Dedifferentiated amniotic fluid mesenchymal stem cell (primary cell): ENCODE results near the gene SCGB1D1.

Experiments
- DNase-seq: peaks from one replicate; pipeline ENCODE4 v3.0.0-alpha.2; 2016; ENCODE audit errors: extremely low spot score

Gene SCGB1D1

DNA sequence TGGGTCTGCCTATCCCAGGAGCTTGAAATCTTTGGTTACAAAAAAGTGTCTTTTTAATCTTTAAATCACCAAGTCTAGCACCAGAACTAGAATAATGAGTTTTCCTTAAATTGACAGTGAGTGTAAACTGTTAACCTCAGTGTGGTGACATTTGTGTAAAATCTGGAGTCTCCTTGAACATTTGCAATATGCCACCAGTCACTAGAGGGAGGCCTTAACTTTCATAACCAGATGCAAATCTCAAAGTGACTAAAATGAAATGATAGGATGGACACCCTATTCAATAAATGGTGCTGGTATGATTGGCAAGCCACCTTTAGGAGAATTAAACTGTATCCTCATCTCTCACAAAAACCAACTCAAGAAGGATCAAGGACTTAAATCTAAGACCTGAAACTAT lies 43.7 kb downstream of the SCGB1D1 start:
- no peak for DNase-seq

DNA sequence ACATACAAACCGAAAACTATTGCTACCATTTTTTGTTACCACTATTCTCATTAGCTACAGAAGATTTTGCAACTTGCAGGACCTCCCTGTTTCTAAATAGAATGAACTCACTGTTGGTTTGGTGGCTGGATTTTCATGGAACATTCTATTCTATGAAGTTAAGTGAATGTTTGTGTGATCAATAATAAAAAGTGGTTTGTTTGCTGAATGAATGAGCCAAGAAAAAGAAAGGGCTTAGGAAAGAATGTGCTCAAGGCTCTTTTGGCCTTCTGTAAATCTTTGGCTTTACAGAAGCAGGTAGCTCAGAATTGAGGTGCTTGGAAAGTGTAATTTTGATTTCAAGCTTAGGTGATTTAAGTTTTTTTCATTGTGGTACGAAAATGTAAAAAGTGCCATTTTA lies 46.2 kb downstream of the SCGB1D1 start:
- DNase-seq: no peak

DNA sequence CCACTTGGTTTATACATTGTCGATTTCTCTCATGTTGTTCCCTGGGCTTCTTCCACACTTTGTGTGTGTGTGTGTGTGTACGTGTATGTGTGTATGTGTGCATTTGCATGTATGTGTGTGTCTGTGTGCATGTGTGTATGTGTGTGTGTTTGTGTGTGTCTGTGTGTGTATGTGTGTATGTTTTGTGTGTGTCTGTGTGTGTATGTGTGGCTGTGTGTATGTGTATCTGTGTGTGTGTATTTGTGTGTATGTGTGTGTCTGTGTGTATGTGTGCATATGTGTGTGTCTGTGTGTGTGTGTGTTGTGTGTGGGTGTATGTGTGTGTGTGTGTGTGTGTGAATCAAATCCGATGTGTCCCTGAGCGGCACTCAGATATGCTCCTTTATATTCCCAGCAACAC lies 47.5 kb downstream of the SCGB1D1 start:
- DNase-seq: no peak

DNA sequence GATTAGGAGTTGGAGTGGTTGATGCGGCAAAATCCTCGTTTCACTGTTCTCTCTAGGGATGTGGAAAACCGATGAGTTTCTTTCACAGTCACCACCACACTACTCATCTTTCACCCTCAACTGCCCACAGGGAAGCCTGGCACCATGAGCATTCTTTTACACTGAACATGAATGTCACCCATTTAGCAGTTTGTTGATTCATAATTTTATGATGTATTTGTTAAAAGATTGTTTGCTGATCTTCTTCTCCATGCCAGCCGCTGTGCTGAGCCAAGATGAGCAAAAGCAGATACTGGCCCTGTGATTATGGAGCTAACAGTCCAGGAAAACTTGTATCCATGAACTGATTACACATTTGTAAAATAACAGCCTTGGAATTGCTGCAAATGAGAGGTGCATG lies 48.1 kb downstream of the SCGB1D1 start:
- DNase-seq: no peak

DNA sequence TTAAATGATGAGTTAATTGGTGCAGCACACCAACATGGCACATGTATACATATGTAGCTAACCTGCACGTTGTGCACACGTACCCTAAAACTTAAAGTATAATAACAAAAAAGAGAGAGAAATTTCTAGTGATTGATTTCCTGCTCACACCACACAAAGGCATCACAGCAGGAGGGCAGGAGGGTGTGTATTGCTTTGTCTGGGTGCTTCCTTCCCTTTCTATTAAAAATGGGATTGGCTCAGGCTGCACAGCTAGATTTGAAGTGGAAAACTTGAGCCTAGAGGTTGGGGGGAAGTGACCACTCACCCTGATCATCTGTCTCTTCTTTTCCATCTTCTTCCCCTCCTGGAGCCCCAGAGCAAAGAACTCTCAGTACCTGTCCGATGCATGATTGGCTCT lies 51.1 kb downstream of the SCGB1D1 start:
- no peak for DNase-seq

DNA sequence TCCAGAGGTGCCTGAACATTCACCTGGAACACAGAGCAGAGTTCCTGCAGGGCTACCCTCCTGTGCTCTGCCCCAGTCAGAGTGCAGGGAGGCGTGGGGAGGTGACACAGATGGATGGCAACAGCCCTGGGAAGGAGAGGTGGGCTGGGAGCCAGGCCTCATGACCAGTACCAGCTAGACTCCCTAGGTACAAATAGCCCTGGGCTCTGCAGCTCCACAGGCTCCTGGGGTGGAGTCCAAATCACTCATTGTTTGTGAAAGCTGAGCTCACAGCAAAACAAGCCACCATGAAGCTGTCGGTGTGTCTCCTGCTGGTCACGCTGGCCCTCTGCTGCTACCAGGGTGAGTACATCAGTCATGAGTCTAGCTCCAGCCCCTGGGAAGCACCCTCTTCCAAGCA lies 52.0 kb downstream of the SCGB1D1 start, which contains the start of gene SCGB1D2:
Gene SCGB1D2 (plus strand): TSS at position 219 of the 400 bp plus-strand sequence. CDS start 69 bp downstream, at position 288.
- no peak for DNase-seq
